DOHH2 (cell line): Measurements from ENCODE around the gene NALCN.

Experiments
- H3F3A ChIP-seq: fragments of 200-600 bp; sonication (generic), shearing (Covaris generic); 2 replicates; pipeline ENCODE4 v1.6.0; 2016; ENCODE audit warnings: antibody characterized with exemption, mild to moderate bottlenecking; ENCODE audit not compliant: control insufficient read depth, insufficient read depth
- H3K27ac ChIP-seq: fragments of 200-600 bp; sonication (generic); 2 replicates; pipeline ENCODE4 v1.5.1; 2014; ENCODE audit warnings: low read depth, mild to moderate bottlenecking, low read length, moderate library complexity
- H3K27me3 ChIP-seq: fragments of 200-600 bp; sonication (generic); 2 replicates; pipeline ENCODE4 v1.6.1; 2014; ENCODE audit warnings: mild to moderate bottlenecking, low read length, mixed read lengths; ENCODE audit not compliant: control insufficient read depth
- H3K36me3 ChIP-seq: fragments of 200-600 bp; sonication (generic); 2 replicates; pipeline ENCODE4 v1.6.1; 2014; ENCODE audit warnings: mild to moderate bottlenecking, low read length, moderate library complexity, mixed read lengths; ENCODE audit not compliant: control insufficient read depth
- H3K4me1 ChIP-seq: fragments of 200-600 bp; sonication (generic); 2 replicates; pipeline ENCODE4 v1.6.1; 2014; ENCODE audit warnings: mild to moderate bottlenecking, low read length, mixed read lengths; ENCODE audit not compliant: control insufficient read depth
- H3K4me2 ChIP-seq: fragments of 200-600 bp; sonication (generic); 2 replicates; pipeline ENCODE4 v1.6.0; 2014; ENCODE audit warnings: mild to moderate bottlenecking, low read length, moderate library complexity
- H3K4me3 ChIP-seq: fragments of 200-600 bp; sonication (generic); 2 replicates; pipeline ENCODE4 v1.5.1; 2014; ENCODE audit warnings: mild to moderate bottlenecking, low read length, mixed read lengths
- H3K79me2 ChIP-seq: fragments of 200-600 bp; sonication (generic); 2 replicates; pipeline ENCODE4 v1.6.1; 2014; ENCODE audit warnings: mild to moderate bottlenecking, low read length, mixed read lengths; ENCODE audit not compliant: control insufficient read depth
- H3K9me2 ChIP-seq: fragments of 200-600 bp; sonication (generic); replicated peaks from 2 replicates; pipeline ENCODE4 v1.6.1; 2014; ENCODE audit warnings: mild to moderate bottlenecking, low read length, mixed read lengths; ENCODE audit not compliant: control insufficient read depth
- H3K9me3 ChIP-seq: fragments of 200-600 bp; sonication (generic); 2 replicates; pipeline ENCODE4 v1.6.1; 2014; ENCODE audit warnings: antibody characterized with exemption, low read length, mixed read lengths; ENCODE audit not compliant: control insufficient read depth, insufficient read depth
- H4K20me1 ChIP-seq: fragments of 200-600 bp; sonication (generic); 2 replicates; pipeline ENCODE4 v1.6.0; 2014; ENCODE audit warnings: low read depth, mild to moderate bottlenecking, antibody characterized with exemption, low read length, moderate library complexity; ENCODE audit not compliant: control insufficient read depth, insufficient read depth
- CTCF ChIP-seq: fragments of 200-600 bp; sonication (generic); IDR thresholded peaks from one replicate; pipeline ENCODE4 v1.5.1; 2014; ENCODE audit warnings: antibody characterized with exemption, mild to moderate bottlenecking, low read depth, low read length; ENCODE audit not compliant: poor library complexity, severe bottlenecking
- EZH2phosphoT487 ChIP-seq: fragments of 200-600 bp; sonication (generic); IDR thresholded peaks from 2 replicates; pipeline ENCODE4 v1.6.1; 2017; ENCODE audit warnings: borderline replicate concordance, mild to moderate bottlenecking, antibody characterized with exemption, low read length, moderate library complexity, mixed read lengths

Gene NALCN

GRCh38 chr13:101433895-101434294, 17.6 kb upstream of the NALCN start:
- no peak for TF ChIP-seq CTCF
- no peak for TF ChIP-seq EZH2phosphoT487
- H3K36me3 ChIP-seq = no peaks in the 10 kb centered on the region

GRCh38 chr13:101429733-101430132, 13.4 kb upstream of the NALCN start:
- Histone ChIP-seq H3F3A (no peaks in the 10 kb centered on the region), H3K4me2 (no peak overlapping the region), H3K4me1 (no peaks in the 10 kb centered on the region), H3K9me3 (no peaks in the 10 kb centered on the region), H3K27me3 (no peaks in the 10 kb centered on the region), H3K27ac (no peak overlapping the region), H4K20me1 (no peaks in the 10 kb centered on the region), H3K4me3 (no peak overlapping the region), H3K9me2 (no peaks in the 10 kb centered on the region), H3K36me3 (no peaks in the 10 kb centered on the region), H3K79me2 (no peaks in the 10 kb centered on the region)
- TF ChIP-seq EZH2phosphoT487 = no peak
- no peak for TF ChIP-seq CTCF

More at GRCh38 chr13:101433895-101434294, 17.6 kb upstream of the NALCN start:
- Histone ChIP-seq H4K20me1 (no peaks in the 10 kb centered on the region), H3K79me2 (no peaks in the 10 kb centered on the region), H3K4me2 (no peak overlapping the region), H3K9me2 (no peaks in the 10 kb centered on the region), H3F3A (no peaks in the 10 kb centered on the region), H3K4me1 (no peaks in the 10 kb centered on the region), H3K27ac (no peak overlapping the region), H3K4me3 (no peak overlapping the region), H3K9me3 (no peaks in the 10 kb centered on the region), H3K27me3 (no peaks in the 10 kb centered on the region)

- H3F3A ChIP-seq = no peaks in the 10 kb centered on the region
- H3K27ac ChIP-seq = no peak overlapping the region
- no peaks in the 10 kb centered on the region for H3K9me2 ChIP-seq
- H3K4me2 ChIP-seq = no peak overlapping the region
- H3K4me1 ChIP-seq = no peaks in the 10 kb centered on the region
- TF ChIP-seq CTCF = no peak
- no peak for TF ChIP-seq EZH2phosphoT487
- no peaks in the 10 kb centered on the region for H3K27me3 ChIP-seq
- H3K79me2 ChIP-seq = no peaks in the 10 kb centered on the region
- no peak overlapping the region for H3K4me3 ChIP-seq
- no peaks in the 10 kb centered on the region for H3K36me3 ChIP-seq
- H3K9me3 ChIP-seq = no peaks in the 10 kb centered on the region
- H4K20me1 ChIP-seq = no peaks in the 10 kb centered on the region
Measured at GRCh38 chr13:101425623-101426022, 9.3 kb upstream of the NALCN start.

GRCh38 chr13:101425156-101425471, 8.8 kb upstream of the NALCN start:
- Histone ChIP-seq H3K36me3 (no peaks in the 10 kb centered on the region), H4K20me1 (no peaks in the 10 kb centered on the region), H3K9me3 (no peaks in the 10 kb centered on the region), H3K9me2 (no peaks in the 10 kb centered on the region), H3K4me1 (no peaks in the 10 kb centered on the region), H3K79me2 (no peaks in the 10 kb centered on the region), H3K27ac (no peak overlapping the region), H3K4me2 (no peak overlapping the region), H3F3A (no peaks in the 10 kb centered on the region), H3K4me3 (no peak overlapping the region), H3K27me3 (no peaks in the 10 kb centered on the region)
- no peak for TF ChIP-seq CTCF
